SIG-M5 (cell line): ENCODE measurements around the gene ENOSF1.
"Not testable (repeated sequence)": the region's sequence is repeated elsewhere in the genome, so short reads cannot be mapped to it uniquely, and the experiment has no call there.

Experiments
- DNase-seq: peaks from one replicate; lab custom pipeline; 2025; lab: John Stamatoyannopoulos, UW

ENOSF1 gene, protein sequence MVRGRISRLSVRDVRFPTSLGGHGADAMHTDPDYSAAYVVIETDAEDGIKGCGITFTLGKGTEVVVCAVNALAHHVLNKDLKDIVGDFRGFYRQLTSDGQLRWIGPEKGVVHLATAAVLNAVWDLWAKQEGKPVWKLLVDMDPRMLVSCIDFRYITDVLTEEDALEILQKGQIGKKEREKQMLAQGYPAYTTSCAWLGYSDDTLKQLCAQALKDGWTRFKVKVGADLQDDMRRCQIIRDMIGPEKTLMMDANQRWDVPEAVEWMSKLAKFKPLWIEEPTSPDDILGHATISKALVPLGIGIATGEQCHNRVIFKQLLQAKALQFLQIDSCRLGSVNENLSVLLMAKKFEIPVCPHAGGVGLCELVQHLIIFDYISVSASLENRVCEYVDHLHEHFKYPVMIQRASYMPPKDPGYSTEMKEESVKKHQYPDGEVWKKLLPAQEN

DNA sequence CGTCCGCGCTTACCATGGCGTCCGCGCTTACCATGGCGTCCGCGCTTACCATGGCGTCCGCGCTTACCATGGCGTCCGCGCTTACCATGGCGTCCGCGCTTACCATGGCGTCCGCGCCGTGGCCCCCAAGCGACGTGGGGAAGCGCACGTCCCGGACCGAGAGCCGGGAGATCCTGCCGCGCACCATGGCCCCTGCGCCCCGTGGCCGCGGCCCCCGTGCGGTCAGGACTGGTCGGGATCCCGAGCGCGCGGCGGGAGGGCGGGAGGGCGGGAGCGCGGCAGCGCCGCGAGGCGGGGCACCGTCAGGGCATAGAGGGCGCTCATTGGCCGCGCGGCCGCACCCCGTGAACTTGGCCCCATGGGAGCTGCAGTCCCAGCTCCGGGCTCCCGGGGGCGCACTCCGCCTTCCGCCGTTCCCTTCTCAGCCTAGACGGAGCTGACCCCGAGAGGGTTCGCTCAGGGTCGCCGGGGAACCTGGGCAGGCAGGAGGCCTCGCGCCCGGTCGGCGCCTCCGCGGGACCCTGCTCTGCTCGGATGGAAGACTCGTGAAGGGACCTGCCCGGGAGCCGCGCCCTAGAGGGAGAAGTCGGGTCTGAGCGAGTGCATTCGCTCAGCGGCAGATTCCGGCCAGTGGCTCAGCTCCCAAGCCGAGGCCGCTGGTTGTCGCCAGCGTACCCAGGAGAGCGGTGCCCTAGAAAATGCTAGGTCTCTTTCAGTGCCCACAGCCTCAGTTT lies at the start of gene ENOSF1:
ENOSF1 (minus strand) TSS at position 230 of the 734 bp plus-strand sequence; CDS start at position 187, 43 bp downstream.
- DNase-seq: no peak

DNA sequence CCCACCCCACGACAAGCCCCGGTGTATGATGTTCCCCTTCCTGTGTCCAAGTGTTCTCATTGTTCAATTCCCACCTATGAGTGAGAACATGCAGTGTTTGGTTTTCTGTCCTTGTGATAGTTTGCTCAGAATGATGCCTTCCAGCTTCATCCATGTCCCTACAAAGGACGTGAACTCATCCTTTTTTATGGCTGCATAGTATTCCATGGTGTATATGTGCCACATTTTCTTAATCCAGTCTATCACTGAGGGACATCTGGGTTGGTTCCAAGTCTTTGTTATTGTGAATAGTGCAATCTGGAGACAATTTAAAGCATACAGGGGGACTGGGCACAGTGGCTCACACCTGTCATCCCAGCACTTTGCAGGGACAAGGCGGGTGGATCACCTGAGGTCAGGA lies 47.4 kb upstream of the ENOSF1 start:
- DNase-seq: not testable (repeated sequence)

DNA sequence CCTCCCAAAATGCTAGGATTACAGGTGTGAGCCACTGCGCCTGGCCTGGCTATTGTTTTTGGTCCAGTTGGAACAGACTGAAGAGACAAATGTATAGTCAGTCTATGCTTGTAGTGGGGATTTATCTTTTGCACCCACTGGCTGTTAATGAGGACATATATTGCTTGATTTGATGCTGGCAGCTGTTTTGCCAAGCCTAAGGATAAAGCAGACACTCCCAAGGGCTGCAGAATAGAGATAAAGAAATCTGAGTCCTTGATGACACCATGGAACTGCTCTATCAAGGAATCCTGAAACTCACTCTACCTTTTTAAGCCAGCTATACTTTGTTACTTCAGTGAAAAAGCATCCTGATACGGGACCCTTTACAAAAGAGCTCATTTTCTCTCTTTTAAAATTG lies 43.1 kb upstream of the ENOSF1 start:
- no peak for DNase-seq

DNA sequence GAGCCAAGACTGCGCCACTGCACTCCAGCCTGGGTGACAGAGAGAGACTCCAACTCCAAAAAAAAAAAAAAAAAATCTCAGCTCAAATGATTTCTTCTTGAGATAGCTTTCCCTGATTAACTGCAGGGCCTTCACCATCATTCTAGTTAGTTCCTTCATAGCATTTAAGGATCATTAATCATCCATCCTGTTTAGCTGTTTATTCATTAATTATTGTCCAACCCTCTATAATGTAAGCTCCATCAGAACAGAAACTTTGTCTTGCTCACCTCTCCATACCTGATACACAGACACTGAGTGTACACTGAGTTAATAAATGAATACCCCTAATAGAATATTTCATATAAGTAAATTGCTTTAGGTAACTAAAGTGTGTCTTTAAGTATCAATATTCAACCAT lies 42.2 kb upstream of the ENOSF1 start:
- DNase-seq: no peak

DNA sequence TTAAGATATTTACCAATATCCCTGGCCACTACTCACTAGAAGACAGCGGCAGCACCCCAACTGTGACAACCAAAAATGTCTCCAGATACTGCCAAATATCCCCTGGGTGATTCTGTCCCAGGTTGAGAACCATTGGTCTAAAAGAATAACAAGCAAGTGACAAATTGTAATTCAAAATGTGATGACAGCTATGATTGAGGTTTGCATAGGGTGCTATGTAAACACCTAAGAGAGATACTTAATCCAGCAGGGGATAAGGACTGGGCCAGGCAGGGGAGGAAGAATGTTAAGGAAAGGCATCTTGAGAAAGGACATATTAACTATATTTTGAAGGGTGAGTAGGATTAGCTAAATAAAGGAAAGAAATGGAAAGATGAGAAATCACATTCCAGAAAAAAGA lies 38.0 kb upstream of the ENOSF1 start:
- no peak for DNase-seq

DNA sequence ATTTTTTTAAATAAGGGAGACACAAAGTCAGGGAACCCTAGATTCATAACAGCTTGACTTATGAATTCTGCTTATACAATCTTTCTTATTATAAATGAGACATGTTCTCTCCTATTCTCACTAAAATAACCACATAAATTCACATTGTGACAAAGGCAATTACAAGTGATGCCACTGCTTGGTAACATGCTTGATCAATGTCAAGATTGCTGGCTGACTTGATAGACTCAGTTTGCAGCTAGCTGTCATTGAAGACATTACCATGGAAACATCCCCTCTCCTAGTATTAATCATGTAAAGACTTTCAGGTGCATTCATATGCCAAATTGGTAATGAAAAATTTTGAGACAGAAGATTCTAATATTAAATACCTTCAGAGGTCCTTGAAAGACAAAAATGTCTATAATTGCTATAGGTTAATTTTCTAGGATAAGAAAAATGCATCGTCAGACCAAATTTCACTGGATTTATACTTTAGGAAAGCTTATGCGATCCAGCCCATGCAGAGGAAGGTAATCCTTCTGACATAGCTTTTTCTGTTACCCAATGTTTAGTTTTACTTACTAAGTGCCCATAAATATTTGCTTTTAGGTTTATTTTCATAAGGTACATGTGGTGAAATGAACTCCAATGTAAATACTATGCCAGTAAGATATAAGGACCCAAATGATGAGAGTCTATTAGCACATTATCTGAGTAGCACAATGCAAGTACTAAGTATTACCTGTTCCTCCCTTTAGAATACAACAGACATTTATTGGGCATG lies 32.6 kb upstream of the ENOSF1 start:
- no peak for DNase-seq

DNA sequence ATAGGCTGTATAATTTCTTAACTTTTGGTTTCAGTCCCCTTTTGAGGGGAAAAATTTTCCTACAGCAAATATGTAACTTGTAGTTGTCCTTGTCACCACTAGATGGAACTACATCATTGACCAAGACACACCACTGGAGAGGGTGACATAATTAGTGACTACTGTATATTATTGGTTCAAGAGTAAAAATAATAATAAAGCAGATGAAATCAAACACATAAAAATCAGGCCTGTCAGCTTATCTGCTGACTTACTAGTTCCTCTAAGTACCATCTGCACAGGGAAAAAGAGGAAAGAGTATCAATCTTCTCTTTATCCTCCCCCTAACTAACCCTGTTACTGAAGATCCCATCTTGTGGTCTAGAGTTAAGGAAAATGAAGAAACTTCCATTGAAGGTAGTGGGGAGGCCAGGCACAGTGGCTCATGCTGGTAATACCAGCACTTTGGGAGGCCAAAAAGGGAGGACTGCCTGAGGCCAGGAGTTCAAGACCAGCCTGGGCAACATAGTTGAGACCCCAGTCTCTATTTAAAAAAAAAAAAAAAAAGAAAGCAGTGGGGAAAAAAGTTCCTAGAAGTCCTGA lies 29.6 kb upstream of the ENOSF1 start:
- no peak for DNase-seq

DNA sequence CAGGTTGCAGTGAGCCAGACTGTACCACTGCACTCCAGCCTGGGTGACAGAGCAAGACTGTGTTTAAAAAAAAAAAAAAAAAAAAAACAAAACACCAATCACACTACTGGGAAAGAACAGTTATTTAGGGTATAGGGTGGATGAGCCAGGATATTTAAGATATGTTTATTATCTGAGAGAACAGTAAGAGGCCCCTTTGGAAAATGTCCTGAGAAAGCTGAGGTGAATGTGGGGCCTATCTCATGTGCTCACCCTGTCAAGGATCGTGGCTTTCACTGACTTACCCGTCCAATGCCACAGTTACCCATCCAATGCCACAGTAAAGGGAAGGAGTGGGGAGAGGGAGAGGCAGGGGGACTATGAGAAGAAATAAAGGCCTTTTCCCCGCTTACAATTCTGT lies 19.9 kb upstream of the ENOSF1 start:
- no peak for DNase-seq

DNA sequence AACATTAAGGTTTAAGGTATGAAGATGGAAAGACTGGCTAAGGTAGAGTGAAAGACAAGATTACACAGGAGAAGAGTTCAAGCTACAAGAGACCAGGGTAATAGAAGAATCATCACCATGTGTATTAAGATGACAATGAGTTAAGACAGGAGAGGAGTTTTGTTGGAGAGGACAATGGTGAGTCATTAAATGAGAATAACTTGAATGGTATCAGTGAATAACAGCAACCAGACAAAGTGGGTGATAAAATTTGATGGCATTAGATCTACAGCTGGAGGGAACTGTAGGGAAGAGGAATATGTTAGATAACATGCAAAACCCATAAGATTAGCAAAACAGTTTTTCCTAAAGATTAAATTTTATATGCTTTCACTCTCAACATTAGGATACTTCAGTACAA lies 18.8 kb upstream of the ENOSF1 start:
- no peak for DNase-seq

DNA sequence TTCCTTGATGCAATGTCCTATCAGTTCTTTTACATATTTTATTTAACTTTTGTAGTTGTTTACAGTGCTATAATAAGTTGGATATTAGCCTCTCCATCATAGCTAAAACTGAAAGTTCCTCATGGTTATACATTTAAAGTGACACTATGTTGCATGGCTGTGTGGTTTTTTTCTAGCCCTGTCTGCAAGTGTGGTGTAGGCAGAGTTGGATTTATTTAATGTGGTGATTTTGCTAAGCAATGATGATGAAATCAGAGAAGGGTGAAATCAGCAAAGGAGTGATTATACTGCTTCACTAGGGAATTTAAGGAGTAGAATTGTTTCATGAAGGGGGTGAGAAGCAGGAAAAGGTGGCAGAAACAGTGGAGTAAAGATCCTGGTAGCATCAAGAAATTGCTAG lies 18.3 kb upstream of the ENOSF1 start:
- no peak for DNase-seq

DNA sequence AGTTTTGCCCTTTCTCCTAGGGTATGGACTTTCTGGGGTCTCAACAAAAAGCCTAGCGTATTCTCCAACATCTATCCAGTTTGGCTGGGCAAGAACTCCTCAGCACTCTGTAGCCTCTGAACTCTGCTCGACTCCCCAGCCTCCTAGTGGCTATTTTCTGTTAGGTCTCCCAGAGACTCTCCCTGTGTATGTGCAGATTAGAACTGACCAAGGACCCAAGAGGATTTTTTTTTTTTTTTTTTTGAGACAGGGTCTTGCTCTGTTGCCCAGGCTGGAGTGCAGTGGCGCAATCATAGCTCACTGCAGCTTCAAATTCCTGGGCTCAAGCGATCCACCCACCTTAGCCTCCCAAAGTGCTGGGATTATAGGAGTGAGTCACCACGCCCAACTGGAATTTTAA lies 17.7 kb upstream of the ENOSF1 start:
- DNase-seq: not testable (repeated sequence)

DNA sequence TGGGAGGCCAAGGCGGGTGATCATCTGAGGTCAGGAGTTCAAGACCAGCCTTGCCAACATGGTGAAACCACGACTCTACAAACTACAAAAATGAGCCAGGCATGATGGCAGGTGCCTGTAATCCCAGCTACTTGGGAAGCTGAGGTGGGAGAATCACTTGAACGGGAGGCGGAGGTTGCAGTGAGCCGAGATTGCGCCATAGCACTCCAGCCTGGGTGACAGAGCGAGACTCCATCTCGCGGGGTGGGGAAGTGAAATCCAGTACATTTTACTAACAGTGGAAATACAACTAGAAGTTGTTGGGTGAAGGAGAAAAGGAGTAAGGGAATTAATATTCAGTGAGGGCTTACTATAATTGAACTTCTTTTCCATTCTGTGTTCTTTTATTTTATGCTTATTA lies 13.2 kb upstream of the ENOSF1 start:
- DNase-seq: no peak

DNA sequence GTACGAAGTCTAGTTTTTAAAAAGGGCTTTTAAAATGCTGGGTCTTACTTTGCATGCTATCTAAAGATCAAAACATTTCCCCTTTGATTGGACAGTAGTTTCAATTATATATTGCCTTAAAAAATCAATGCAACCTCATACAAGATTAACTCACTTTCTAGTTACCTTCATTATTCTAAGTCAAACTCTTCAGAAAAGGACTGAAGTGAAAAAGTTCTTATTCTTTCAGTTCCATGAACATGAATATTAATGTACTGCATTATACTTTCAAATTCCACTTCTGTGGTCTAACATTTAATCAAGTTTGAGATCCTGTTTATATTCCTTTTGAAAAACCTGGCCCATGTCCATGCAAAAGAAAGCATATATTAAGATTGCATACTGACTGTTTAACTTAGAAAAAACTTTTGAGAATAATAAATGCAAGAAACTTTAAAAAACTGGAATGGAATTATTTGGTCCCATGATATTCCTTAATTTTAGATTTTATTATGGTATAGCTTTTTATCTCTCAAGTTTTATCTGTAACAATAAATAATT lies 11.2 kb upstream of the ENOSF1 start:
- DNase-seq: no peak

DNA sequence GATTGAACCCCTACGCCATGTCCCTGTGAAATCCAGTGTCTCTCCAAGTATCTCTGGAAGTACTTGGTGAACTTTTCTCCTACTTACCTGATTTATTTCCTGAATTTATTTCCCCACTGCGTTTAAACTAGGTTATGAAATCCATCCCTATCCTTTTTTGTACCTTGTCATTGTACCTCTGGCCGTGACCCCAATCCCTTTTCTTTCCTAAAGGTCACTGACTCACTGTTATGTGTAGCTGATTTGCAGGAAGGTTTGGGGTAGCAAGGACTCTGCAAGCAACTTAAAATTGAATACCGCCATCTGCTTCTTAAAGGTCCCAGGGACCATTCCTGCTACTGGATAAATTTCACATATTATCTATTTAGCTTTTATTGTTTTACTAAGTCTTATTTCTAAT lies 4.6 kb upstream of the ENOSF1 start:
- DNase-seq: no peak

DNA sequence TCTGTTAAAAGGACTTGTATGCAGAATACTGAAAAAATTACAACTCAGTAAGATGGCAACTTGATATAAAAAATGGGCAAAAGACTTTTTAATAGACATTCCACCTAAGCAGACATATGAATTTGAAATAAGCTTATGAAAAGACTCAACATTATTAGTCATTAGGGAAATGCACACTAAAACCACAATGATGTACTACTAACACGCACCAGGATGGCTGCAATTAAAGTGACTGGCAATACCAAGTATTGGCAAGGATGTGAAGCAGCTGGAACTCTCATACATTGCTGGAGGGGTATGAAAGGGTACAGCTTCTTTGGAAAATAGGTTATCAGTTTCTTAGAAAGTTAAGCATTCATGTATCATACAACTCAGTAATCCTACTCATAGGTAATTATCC lies 3.2 kb upstream of the ENOSF1 start:
- no peak for DNase-seq

DNA sequence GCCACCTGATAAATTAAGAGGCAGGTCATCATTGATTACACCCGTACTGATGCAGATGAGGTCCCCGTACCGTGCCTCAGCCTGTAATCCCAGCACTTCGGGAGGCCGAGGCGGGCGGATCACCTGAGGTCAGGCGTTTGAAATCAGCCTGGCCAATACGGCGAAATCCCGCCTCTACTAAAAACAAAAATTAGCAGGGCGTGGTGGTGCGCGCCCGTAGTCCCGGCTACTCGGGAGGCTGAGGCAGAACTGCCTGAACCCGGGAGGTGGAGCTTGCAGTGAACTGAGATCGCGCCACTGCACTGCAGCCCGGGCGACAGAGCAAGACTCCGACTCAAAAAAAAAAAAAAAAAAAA lies 683 bp upstream of the ENOSF1 start:
- no peak for DNase-seq

DNA sequence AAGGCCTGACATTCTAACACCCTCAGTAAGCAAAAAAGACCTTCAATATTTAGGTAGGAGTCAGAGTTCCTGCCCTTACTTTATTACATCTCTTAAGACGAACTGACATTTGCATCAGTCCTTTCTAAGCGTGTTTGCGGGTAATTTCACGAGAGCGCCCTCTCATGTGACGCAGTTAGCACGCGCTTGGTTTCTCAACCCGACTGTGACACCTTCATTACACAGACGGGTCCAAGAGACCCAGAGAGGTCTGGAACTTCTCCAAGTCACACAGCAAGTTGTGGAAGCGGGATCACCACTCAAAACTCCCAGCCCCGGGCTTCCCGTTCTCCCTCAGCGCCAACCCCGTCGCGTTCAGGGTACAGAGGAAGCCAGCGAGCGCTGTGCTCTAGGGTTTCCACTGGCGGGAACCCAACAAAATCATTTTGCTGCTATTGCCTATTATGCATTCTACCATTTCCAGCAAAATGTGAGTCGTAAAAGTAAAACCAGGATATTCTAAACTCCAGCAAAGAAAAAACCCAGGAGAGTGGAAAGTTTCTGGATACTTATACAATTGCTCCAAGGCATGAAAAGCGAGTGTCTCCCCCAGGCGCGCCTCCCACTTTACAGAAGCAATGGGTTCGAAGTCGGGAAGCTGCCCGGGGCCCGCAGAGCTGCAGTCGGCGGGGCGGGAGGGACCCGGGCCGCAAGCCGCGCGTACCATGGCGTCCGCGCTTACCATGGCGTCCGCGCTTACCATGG lies 601 bp downstream of the ENOSF1 start:
- DNase-seq: peak; percentile 24

DNA sequence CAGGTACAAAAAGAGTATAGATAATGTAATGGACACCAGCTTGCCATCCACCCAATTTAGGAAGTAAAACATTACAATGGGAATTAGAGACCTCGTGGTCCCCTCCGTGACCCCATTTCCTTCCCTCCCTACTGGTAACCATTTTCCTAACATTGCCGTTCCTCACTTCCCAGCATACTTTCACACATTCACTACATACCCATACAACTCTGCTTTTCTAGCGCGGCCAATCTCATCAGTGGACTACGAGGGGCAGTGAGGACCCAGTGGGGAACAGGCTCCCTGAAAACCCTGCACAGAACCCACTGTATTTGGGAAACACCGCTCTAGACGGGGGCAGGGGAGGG lies 1.1 kb downstream of the ENOSF1 start:
- DNase-seq: no peak

DNA sequence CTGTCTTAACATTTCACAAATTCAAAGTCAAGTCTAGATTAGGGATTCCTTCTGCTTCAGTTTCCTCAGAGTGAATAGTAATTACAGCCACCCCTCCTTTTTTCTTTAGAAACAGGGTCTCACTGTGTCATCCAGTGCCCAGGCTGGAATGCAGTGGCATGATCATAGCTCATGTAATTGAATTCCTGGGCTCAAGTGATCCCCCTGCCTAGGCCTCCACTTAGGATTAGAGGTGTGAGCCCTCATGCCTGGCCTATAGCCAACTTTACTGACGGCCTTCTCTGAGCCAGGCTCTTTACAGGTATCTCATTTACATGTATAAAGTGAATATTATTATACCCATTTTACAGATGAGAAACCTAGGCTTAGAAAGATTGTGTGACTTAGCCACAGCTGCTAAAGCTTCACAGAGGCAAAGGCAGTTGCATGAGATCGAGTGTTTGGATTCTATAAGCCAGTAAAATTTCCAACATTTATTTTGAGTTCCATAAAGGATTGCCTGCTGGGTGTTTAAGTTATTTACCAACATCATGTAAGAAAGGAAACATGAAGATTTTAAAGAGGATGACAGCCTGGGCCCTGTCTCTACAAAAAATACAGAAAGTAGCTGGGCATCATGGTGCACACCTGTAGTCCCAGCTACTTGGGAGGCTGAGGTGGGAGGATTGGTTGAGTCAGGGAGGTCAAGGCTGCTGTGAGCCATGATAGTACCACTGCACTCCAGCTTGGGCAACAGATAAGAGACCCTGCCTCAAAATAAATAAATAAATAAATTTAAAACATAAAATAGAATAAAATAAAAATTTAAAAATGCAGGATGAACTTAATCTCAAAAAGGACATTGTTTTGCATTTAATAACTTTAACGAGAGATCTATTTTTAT lies 1.8 kb downstream of the ENOSF1 start:
- DNase-seq: no peak

DNA sequence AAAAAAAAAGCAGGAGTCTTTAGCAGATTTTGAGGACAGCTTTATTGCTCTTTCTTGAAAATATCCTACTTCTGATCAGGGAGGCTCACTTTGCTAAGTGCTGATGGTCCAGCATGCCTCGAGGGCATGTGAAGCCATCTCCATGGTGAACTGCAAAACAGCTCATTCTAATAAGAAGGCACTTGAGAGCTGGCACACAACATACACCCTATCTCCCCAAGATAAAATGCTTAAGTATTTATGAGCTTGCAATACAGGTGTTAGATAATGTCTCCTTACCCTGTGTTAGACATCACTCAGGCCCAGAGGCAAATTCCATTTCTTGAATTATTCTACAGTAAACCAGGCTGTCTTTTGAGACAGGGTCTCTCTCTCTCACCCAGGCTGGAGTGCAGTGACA lies 2.7 kb downstream of the ENOSF1 start:
- DNase-seq: no peak

DNA sequence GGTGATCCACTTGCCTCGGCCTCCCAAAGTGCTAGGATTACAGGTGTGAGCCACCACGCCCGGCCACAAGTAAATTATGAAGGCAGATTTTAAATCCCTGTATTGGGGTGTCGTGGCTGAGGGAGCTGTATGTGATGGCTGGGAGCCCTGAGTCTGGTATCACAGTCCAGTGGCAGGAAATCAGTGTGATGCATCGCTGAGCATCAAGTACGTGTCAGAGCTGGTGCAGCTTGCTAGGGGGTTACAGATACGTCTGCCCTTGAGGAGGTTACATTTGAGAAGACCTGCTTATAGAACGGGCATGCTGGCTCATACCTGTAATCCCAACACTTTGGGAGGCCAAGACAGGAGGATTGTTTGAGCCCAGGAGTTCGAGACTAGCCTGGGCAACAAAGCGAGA lies 4.3 kb downstream of the ENOSF1 start:
- no peak for DNase-seq
